ENCODE results near the gene DCUN1D1.

- TF ChIP-seq CTCF (conservative IDR thresholded peaks at IDR 0.05; ENCODE audit: low read length) (no peak), EZH2phosphoT487 (IDR thresholded peaks at IDR 0.05; ENCODE audit: borderline replicate concordance) (no peak)
Observed at GRCh38 chr3:183027276-183027675, 46.9 kb upstream of the DCUN1D1 start.

All from Loucy (cell line).